Mesenchymal stem cell (in vitro differentiated cells and primary cell): ENCODE measurements around the gene OR6B1.

Experiments
- DNase-seq: peaks from one replicate; pipeline ENCODE4 v3.0.0-alpha.2; 2013
- H2AFZ ChIP-seq: one replicate; pipeline ENCODE4 v1.6.1; 2013; ENCODE audit warnings: low read depth, mild to moderate bottlenecking, control low read depth, inconsistent platforms, low read length, moderate library complexity
- H2AK5ac ChIP-seq: 2 replicates; pipeline ENCODE4 v1.6.1; 2013; ENCODE audit warnings: low read length, moderate library complexity, mild to moderate bottlenecking, inconsistent platforms; ENCODE audit not compliant: severe bottlenecking
- H2BK120ac ChIP-seq: one replicate; pipeline ENCODE4 v1.6.1; 2013; ENCODE audit warnings: low read depth, mild to moderate bottlenecking, inconsistent platforms, low read length, moderate library complexity
- H2BK12ac ChIP-seq, 2 experiments: one replicate each; pipeline ENCODE4 v1.6.1; 2013; ENCODE audit warnings: inconsistent platforms in 2 of 2, low read length in 2 of 2, mild to moderate bottlenecking in 2 of 2, moderate library complexity in 2 of 2, control low read depth in 1 of 2
- H2BK15ac ChIP-seq: one replicate; pipeline ENCODE4 v1.6.1; 2013; ENCODE audit warnings: mild to moderate bottlenecking, low read depth, inconsistent platforms; ENCODE audit not compliant: poor library complexity, severe bottlenecking
- H2BK5ac ChIP-seq: 2 replicates; pipeline ENCODE4 v1.6.1; 2013; ENCODE audit warnings: low read depth, mild to moderate bottlenecking, low read length, control low read depth, inconsistent platforms; ENCODE audit not compliant: poor library complexity, severe bottlenecking
- H3K14ac ChIP-seq, 2 experiments: one replicate each; pipeline ENCODE4 v1.6.1; 2013; ENCODE audit warnings: inconsistent platforms in 2 of 2, low read length in 2 of 2, control low read depth in 1 of 2, mild to moderate bottlenecking in 1 of 2, moderate library complexity in 1 of 2
- H3K18ac ChIP-seq, 2 experiments: one replicate each; pipeline ENCODE4 v1.6.1; 2013; ENCODE audit warnings: inconsistent platforms in 2 of 2, low read length in 2 of 2, control low read depth in 1 of 2, low read depth in 1 of 2, mild to moderate bottlenecking in 1 of 2
- H3K23ac ChIP-seq, 2 experiments: one replicate each; pipeline ENCODE4 v1.6.1; 2013; ENCODE audit warnings: inconsistent platforms in 2 of 2, low read length in 2 of 2, mild to moderate bottlenecking in 2 of 2, moderate library complexity in 2 of 2, control low read depth in 1 of 2
- H3K27ac ChIP-seq: 2 replicates; pipeline ENCODE4 v1.5.1; 2013; ENCODE audit warnings: mild to moderate bottlenecking, moderate library complexity, low read length, control low read depth, inconsistent platforms; ENCODE audit not compliant: poor library complexity, severe bottlenecking
- H3K27me3 ChIP-seq, 2 experiments: 2 replicates each; pipeline versions ENCODE4 v1.6.1 to v1.7.0; 2013; ENCODE audit warnings: low read length in 2 of 2, mild to moderate bottlenecking in 2 of 2, moderate library complexity in 2 of 2, control low read depth in 1 of 2, inconsistent platforms in 1 of 2; ENCODE audit not compliant: control insufficient read depth in 1 of 2, insufficient read depth in 1 of 2
- H3K36me3 ChIP-seq, 2 experiments: 2 replicates each; pipeline versions ENCODE4 v1.6.1 to v1.7.0; 2013; ENCODE audit warnings: low read length in 2 of 2, control low read depth in 1 of 2, inconsistent platforms in 1 of 2, low read depth in 1 of 2, mild to moderate bottlenecking in 1 of 2; ENCODE audit not compliant: insufficient read depth in 2 of 2, control insufficient read depth in 1 of 2
- H3K4ac ChIP-seq, 2 experiments: one replicate each; pipeline ENCODE4 v1.6.1; 2013; ENCODE audit warnings: inconsistent platforms in 2 of 2, low read length in 2 of 2, mild to moderate bottlenecking in 2 of 2, moderate library complexity in 2 of 2, control low read depth in 1 of 2, low read depth in 1 of 2
- H3K4me1 ChIP-seq: 2 replicates; pipeline ENCODE4 v1.6.1; 2013; ENCODE audit warnings: low read depth, low read length, control low read depth; ENCODE audit not compliant: control insufficient read depth, insufficient read depth
- H3K4me2 ChIP-seq: 2 replicates; pipeline ENCODE4 v1.6.1; 2013; ENCODE audit warnings: low read length, mild to moderate bottlenecking, inconsistent platforms; ENCODE audit not compliant: poor library complexity, severe bottlenecking
- H3K4me3 ChIP-seq, 2 experiments: 2 replicates each; pipeline versions ENCODE4 v1.5.1 to v1.7.0; 2013; ENCODE audit warnings: low read length in 2 of 2, mild to moderate bottlenecking in 2 of 2, control low read depth in 1 of 2, low read depth in 1 of 2; ENCODE audit not compliant: insufficient read depth in 1 of 2
- H3K79me1 ChIP-seq: replicated peaks from 2 replicates; pipeline ENCODE4 v1.6.1; 2013; ENCODE audit warnings: mild to moderate bottlenecking, control low read depth, low read length, inconsistent platforms; ENCODE audit not compliant: poor library complexity, severe bottlenecking
- H3K9ac ChIP-seq: 2 replicates; pipeline ENCODE4 v1.7.0; 2013; ENCODE audit warnings: mild to moderate bottlenecking, low read length, moderate library complexity
- H3K9me3 ChIP-seq: 2 replicates; pipeline ENCODE4 v1.7.0; 2013; ENCODE audit warnings: mild to moderate bottlenecking, low read length; ENCODE audit not compliant: control insufficient read depth
- H4K8ac ChIP-seq: one replicate; pipeline ENCODE4 v1.6.1; 2013; ENCODE audit warnings: inconsistent platforms, mild to moderate bottlenecking, low read length, moderate library complexity
- H4K91ac ChIP-seq: one replicate; pipeline ENCODE4 v1.6.1; 2013; ENCODE audit warnings: mild to moderate bottlenecking, low read length, inconsistent platforms
- WGBS: methylation state at CpG from one replicate; pipeline ENCODE4 v1.1.7; 2013; ENCODE audit warnings: mixed read lengths; 5-methylcytosine and 5-hydroxymethylcytosine counted together

Gene OR6B1

GRCh38 chr7:143973870-143974416 lies 26.2 kb upstream of the OR6B1 start:
- no peak overlapping the region for H2AFZ ChIP-seq
- no peak overlapping the region for H3K27ac ChIP-seq
- H3K27me3 ChIP-seq, result no peaks in the 10 kb centered on the region
- no peak overlapping the region for H3K4me2 ChIP-seq
- H3K23ac ChIP-seq, result no peak overlapping the region
- no peaks in the 10 kb centered on the region for H3K4me1 ChIP-seq
- no peak overlapping the region for H2BK5ac ChIP-seq
- no peak overlapping the region for H2BK15ac ChIP-seq
- H3K9ac ChIP-seq, result no peak overlapping the region
- H3K4ac ChIP-seq, result no peak overlapping the region
- no CpG with 5 or more reads among the region's 4 CpGs for WGBS
- H4K8ac ChIP-seq, result no peak overlapping the region
- no peak overlapping the region for H3K14ac ChIP-seq
- no peak overlapping the region for H4K91ac ChIP-seq
- H2BK12ac ChIP-seq, result no peak overlapping the region
- no peak overlapping the region for H2AK5ac ChIP-seq
- H2BK120ac ChIP-seq, result no peak overlapping the region
- H3K36me3 ChIP-seq, result no peaks in the 10 kb centered on the region
- H3K18ac ChIP-seq, result no peak overlapping the region
- H3K4me3 ChIP-seq, result no peak overlapping the region
- no peaks in the 10 kb centered on the region for H3K79me1 ChIP-seq
- H3K9me3 ChIP-seq, result no peaks in the 10 kb centered on the region
- no peak for DNase-seq

GRCh38 chr7:143974459-143974858 lies 25.7 kb upstream of the OR6B1 start:
- Histone ChIP-seq H3K14ac (no peak overlapping the region), H2BK15ac (no peak overlapping the region), H3K9me3 (no peaks in the 10 kb centered on the region), H2BK120ac (no peak overlapping the region), H3K9ac (no peak overlapping the region), H4K8ac (no peak overlapping the region), H2BK5ac (no peak overlapping the region), H3K4me2 (no peak overlapping the region), H2AK5ac (no peak overlapping the region), H3K4ac (no peak overlapping the region), H2AFZ (no peak overlapping the region), H3K23ac (no peak overlapping the region), H3K18ac (no peak overlapping the region), H2BK12ac (no peak overlapping the region), H3K27me3 (no peaks in the 10 kb centered on the region), H3K79me1 (no peaks in the 10 kb centered on the region), H3K4me1 (no peaks in the 10 kb centered on the region), H3K27ac (no peak overlapping the region), H4K91ac (no peak overlapping the region), H3K4me3 (no peak overlapping the region), H3K36me3 (no peaks in the 10 kb centered on the region)
- no peak for DNase-seq
- 84% methylated on average over 4 of the region's 4 CpGs for WGBS

- Histone ChIP-seq H3K23ac (no peak overlapping the region), H3K36me3 (no peaks in the 10 kb centered on the region), H2BK5ac (no peak overlapping the region), H3K4me3 (no peak overlapping the region), H3K79me1 (no peaks in the 10 kb centered on the region), H3K18ac (no peak overlapping the region), H3K27ac (no peak overlapping the region), H4K91ac (no peak overlapping the region), H3K4me2 (no peak overlapping the region), H3K14ac (no peak overlapping the region), H3K4ac (no peak overlapping the region), H2AFZ (no peak overlapping the region), H2BK120ac (no peak overlapping the region), H2BK12ac (no peak overlapping the region), H3K9me3 (no peaks in the 10 kb centered on the region), H2AK5ac (no peak overlapping the region), H3K4me1 (no peaks in the 10 kb centered on the region), H3K9ac (no peak overlapping the region), H2BK15ac (no peak overlapping the region), H3K27me3 (no peaks in the 10 kb centered on the region), H4K8ac (no peak overlapping the region)
- no CpG with 5 or more reads among the region's 1 CpG for WGBS
- no peak for DNase-seq
Measured at GRCh38 chr7:143975617-143976016, 24.5 kb upstream of the OR6B1 start.

GRCh38 chr7:143978585-143978984 lies 21.5 kb upstream of the OR6B1 start:
- DNase-seq, result peak; percentile 12
- H3K14ac ChIP-seq, result no peak overlapping the region

More at GRCh38 chr7:143978585-143978984, 21.5 kb upstream of the OR6B1 start:
- H2AFZ ChIP-seq, result no peak overlapping the region
- no peaks in the 10 kb centered on the region for H3K27me3 ChIP-seq
- H3K4ac ChIP-seq, result no peak overlapping the region
- no peaks in the 10 kb centered on the region for H3K4me1 ChIP-seq
- H3K9ac ChIP-seq, result no peak overlapping the region
- no peak overlapping the region for H2BK5ac ChIP-seq
- no peak overlapping the region for H3K4me3 ChIP-seq
- no peak overlapping the region for H3K18ac ChIP-seq
- H2BK15ac ChIP-seq, result no peak overlapping the region
- H4K8ac ChIP-seq, result no peak overlapping the region
- 80% methylated on average over 1 of the region's 2 CpGs for WGBS
- H3K79me1 ChIP-seq, result no peaks in the 10 kb centered on the region
- H4K91ac ChIP-seq, result no peak overlapping the region
- H3K36me3 ChIP-seq, result no peaks in the 10 kb centered on the region
- no peak overlapping the region for H2BK120ac ChIP-seq
- no peaks in the 10 kb centered on the region for H3K9me3 ChIP-seq
- no peak overlapping the region for H3K23ac ChIP-seq
- H2AK5ac ChIP-seq, result no peak overlapping the region
- H2BK12ac ChIP-seq, result no peak overlapping the region
- H3K27ac ChIP-seq, result no peak overlapping the region
- no peak overlapping the region for H3K4me2 ChIP-seq
